Neural cell (in vitro differentiated cells): ENCODE measurements around the gene SDCCAG8. TPM values are rescaled to one million over a fixed set of nuclear protein-coding genes. Genes with fewer than 3 reads are reported as not detected.

ENCODE experiments used
- H2AFZ ChIP-seq: fragments of 200-600, 300-800 bp; sonication (generic), shearing (Covaris generic); 2 replicates; pipeline ENCODE4 v1.6.0; 2014; ENCODE audit warnings: low read depth, mild to moderate bottlenecking, antibody characterized with exemption, low read length, moderate library complexity
- H3F3A ChIP-seq: fragments of 200-600 bp; shearing (Covaris generic); 2 replicates; pipeline ENCODE4 v1.6.1; 2016; ENCODE audit warnings: mild to moderate bottlenecking, moderate library complexity, mixed read lengths, antibody characterized with exemption, low read length; ENCODE audit not compliant: insufficient read depth, poor library complexity, severe bottlenecking
- H3K27ac ChIP-seq: fragments of 200-600, 300-800 bp; sonication (generic), shearing (Covaris generic); 2 replicates; pipeline ENCODE4 v1.5.1; 2014; ENCODE audit warnings: mild to moderate bottlenecking, low read length, moderate library complexity
- H3K27me3 ChIP-seq: fragments of 300-800, 200-600 bp; sonication (generic), shearing (Covaris generic); 2 replicates; pipeline ENCODE4 v1.6.0; 2014; ENCODE audit warnings: mild to moderate bottlenecking, low read depth, low read length, moderate library complexity; ENCODE audit not compliant: insufficient read depth
- H3K36me3 ChIP-seq: fragments of 300-800, 200-600 bp; sonication (generic), shearing (Covaris generic); 2 replicates; pipeline ENCODE4 v1.5.1; 2014; ENCODE audit warnings: mild to moderate bottlenecking, antibody characterized with exemption, low read length, moderate library complexity; ENCODE audit not compliant: insufficient read depth
- H3K4me2 ChIP-seq: fragments of 300-800, 200-600 bp; sonication (generic), shearing (Covaris generic); 2 replicates; pipeline ENCODE4 v1.6.0; 2014; ENCODE audit warnings: mild to moderate bottlenecking, low read length
- H3K4me3 ChIP-seq: fragments of 300-800, 200-600 bp; sonication (generic), shearing (Covaris generic); 2 replicates; pipeline ENCODE4 v1.5.1; 2014; ENCODE audit warnings: mild to moderate bottlenecking, low read length, moderate library complexity
- H3K79me2 ChIP-seq: fragments of 200-600 bp; shearing (Covaris generic); replicated peaks from 2 replicates; pipeline ENCODE4 v1.6.0; 2014; ENCODE audit warnings: mild to moderate bottlenecking, low read length, moderate library complexity; ENCODE audit not compliant: insufficient read depth
- H3K9ac ChIP-seq: fragments of 300-800, 200-600 bp; sonication (generic), shearing (Covaris generic); 2 replicates; pipeline ENCODE4 v1.6.1; 2016; ENCODE audit warnings: mild to moderate bottlenecking, low read length, mixed read lengths
- H3K9me2 ChIP-seq: fragments of 200-600 bp; shearing (Covaris generic); 2 replicates; pipeline ENCODE4 v1.6.1; 2016; ENCODE audit warnings: mild to moderate bottlenecking, low read length, mixed read lengths; ENCODE audit not compliant: insufficient read depth
- H3K9me3 ChIP-seq: fragments of 200-600, 300-800 bp; sonication (generic), shearing (Covaris generic); 2 replicates; pipeline ENCODE4 v1.6.1; 2016; ENCODE audit warnings: mild to moderate bottlenecking, mixed run types, low read length, moderate library complexity, mixed read lengths
- H4K20me1 ChIP-seq: fragments of 200-600 bp; shearing (Covaris generic); 2 replicates; pipeline ENCODE4 v1.6.1; 2016; ENCODE audit warnings: mild to moderate bottlenecking, mixed run types; ENCODE audit not compliant: insufficient read depth
- CTCF ChIP-seq: fragments of 450-650 bp; IDR thresholded peaks from 2 replicates; pipeline ENCODE4 v1.5.1; 2014; ENCODE audit warnings: antibody characterized with exemption, mild to moderate bottlenecking, moderate library complexity; ENCODE audit not compliant: poor library complexity, severe bottlenecking
- EP300 ChIP-seq: fragments of 450-650 bp; conservative IDR thresholded peaks from 2 replicates; pipeline ENCODE4 v1.6.1; 2014; ENCODE audit warnings: antibody characterized with exemption, mild to moderate bottlenecking, moderate library complexity; ENCODE audit not compliant: poor library complexity, severe bottlenecking
- EZH2 ChIP-seq: fragments of 200-600, 300-800 bp; shearing (Covaris generic), sonication (generic); IDR thresholded peaks from 2 replicates; pipeline ENCODE4 v1.6.1; 2014; ENCODE audit warnings: antibody characterized with exemption, low read length, borderline replicate concordance, mild to moderate bottlenecking; ENCODE audit not compliant: insufficient read depth, poor library complexity, severe bottlenecking
- MXI1 ChIP-seq: fragments of 450-650 bp; conservative IDR thresholded peaks from 2 replicates; pipeline ENCODE4 v1.6.1; 2014; ENCODE audit warnings: antibody characterized with exemption, mild to moderate bottlenecking; ENCODE audit not compliant: poor library complexity, severe bottlenecking
- POLR2AphosphoS5 ChIP-seq: IDR thresholded peaks from 2 replicates; pipeline ENCODE4 v1.6.1; 2012
- RAD21 ChIP-seq: fragments of 450-650 bp; conservative IDR thresholded peaks from 2 replicates; pipeline ENCODE4 v1.6.1; 2014; ENCODE audit warnings: antibody characterized with exemption, mild to moderate bottlenecking, moderate library complexity
- REST ChIP-seq: IDR thresholded peaks from 2 replicates; pipeline ENCODE4 v1.6.1; 2012; ENCODE audit warnings: borderline replicate concordance
- SMC3 ChIP-seq: fragments of 450-650 bp; conservative IDR thresholded peaks from 2 replicates; pipeline ENCODE4 v1.6.1; 2014; ENCODE audit warnings: antibody characterized with exemption, mild to moderate bottlenecking, moderate library complexity; ENCODE audit not compliant: poor library complexity
- TAF1 ChIP-seq: IDR thresholded peaks from 2 replicates; pipeline ENCODE4 v1.6.1; 2012; ENCODE audit warnings: low read depth
- polyA plus RNA-seq: library from polyadenylated mRNA; depleted of rRNA; stranded (reverse); fragments of >200 nt; gene quantifications from 2 replicates; pipeline ENCODE4 v1.2.3, GENCODE V29; 2014

The SDCCAG8 gene
- polyA plus RNA-seq, 1 donor from 2014 or later = 32.2 TPM

GRCh38 chr1:243378669-243379068 is 122.8 kb downstream of the SDCCAG8 start:
- Histone ChIP-seq H2AFZ (no peak overlapping the region), H3K4me2 (no peak overlapping the region), H3K27me3 (no peaks in the 10 kb centered on the region), H3K79me2 (no peaks in the 10 kb centered on the region), H3K4me3 (no peak overlapping the region), H4K20me1 (no peaks in the 10 kb centered on the region), H3K9me2 (no peaks in the 10 kb centered on the region), H3K9ac (no peak overlapping the region), H3K9me3 (no peaks in the 10 kb centered on the region), H3K36me3 (no peaks in the 10 kb centered on the region), H3F3A (no peaks in the 10 kb centered on the region), H3K27ac (no peak overlapping the region)
- TF ChIP-seq EZH2 (no peak), REST (no peak), TAF1 (no peak), MXI1 (no peak), SMC3 (no peak), CTCF (no peak), POLR2AphosphoS5 (no peak), RAD21 (no peak), EP300 (no peak)

- Histone ChIP-seq H3K79me2 (no peaks in the 10 kb centered on the region), H3K9me2 (no peaks in the 10 kb centered on the region), H3K4me3 (no peak overlapping the region), H3K27me3 (no peaks in the 10 kb centered on the region), H3F3A (no peaks in the 10 kb centered on the region), H3K9ac (no peak overlapping the region), H3K27ac (no peak overlapping the region), H3K4me2 (no peak overlapping the region), H3K9me3 (no peaks in the 10 kb centered on the region), H3K36me3 (no peaks in the 10 kb centered on the region), H4K20me1 (no peaks in the 10 kb centered on the region), H2AFZ (no peak overlapping the region)
- TF ChIP-seq EP300 (no peak), MXI1 (no peak), SMC3 (no peak), TAF1 (no peak), CTCF (no peak), POLR2AphosphoS5 (no peak), REST (no peak), RAD21 (no peak), EZH2 (no peak)
Measured at GRCh38 chr1:243379208-243379607, 123.4 kb downstream of the SDCCAG8 start.
